AG04450 (cell line): ENCODE data around the gene CNOT8. TPM values are rescaled to one million over a fixed set of nuclear protein-coding genes. Genes with fewer than 3 reads are reported as not detected.

Experiments used
- CTCF ChIA-PET: fragments of 300-600, 350-600 bp; formaldehyde crosslinking; extraction: SDS; loops from one replicate; lab custom pipeline; 2022; ENCODE audit warnings: antibody characterized with exemption, inconsistent platforms; lab: Charles Lee
- POLR2A ChIA-PET: fragments of 350-600 bp; formaldehyde crosslinking; extraction: SDS; loops from one replicate; lab custom pipeline; 2021; ENCODE audit warnings: antibody characterized with exemption, inconsistent platforms; lab: Yijun Ruan, JAX
- DNase-seq: peaks from one replicate; pipeline ENCODE4 v3.0.0-alpha.2; 2011; ENCODE audit warnings: low read depth, low spot score
- H3K27ac ChIP-seq: one replicate; pipeline ENCODE4 v1.5.1; 2012; ENCODE audit warnings: low read depth, low read length, control low read depth
- H3K27me3 ChIP-seq: one replicate; pipeline ENCODE4 v1.6.0; 2012; ENCODE audit warnings: low read length; ENCODE audit not compliant: control insufficient read depth, insufficient read depth
- H3K4me3 ChIP-seq: 2 replicates; pipeline ENCODE4 v1.5.1; 2011; ENCODE audit warnings: mild to moderate bottlenecking, low read depth, low read length, control low read depth
- H3K9me3 ChIP-seq: 2 replicates; pipeline ENCODE4 v1.5.1; 2012; ENCODE audit warnings: low read length; ENCODE audit not compliant: control insufficient read depth, insufficient read depth
- polyA plus RNA-seq: library from polyadenylated mRNA; depleted of rRNA; stranded (reverse); fragments of >200 nt; gene quantifications from 2 replicates; pipeline ENCODE4 v1.2.3, GENCODE V29; 2011
- TF ChIP-seq, protein P1 (sequence below): IDR thresholded peaks from 2 replicates; pipeline ENCODE4 v1.5.1; 2011; ENCODE audit warnings: low read depth, low read length, control low read depth, inconsistent platforms

Gene CNOT8
- polyA plus RNA-seq, 1 experiment = 51.8 TPM

DNA sequence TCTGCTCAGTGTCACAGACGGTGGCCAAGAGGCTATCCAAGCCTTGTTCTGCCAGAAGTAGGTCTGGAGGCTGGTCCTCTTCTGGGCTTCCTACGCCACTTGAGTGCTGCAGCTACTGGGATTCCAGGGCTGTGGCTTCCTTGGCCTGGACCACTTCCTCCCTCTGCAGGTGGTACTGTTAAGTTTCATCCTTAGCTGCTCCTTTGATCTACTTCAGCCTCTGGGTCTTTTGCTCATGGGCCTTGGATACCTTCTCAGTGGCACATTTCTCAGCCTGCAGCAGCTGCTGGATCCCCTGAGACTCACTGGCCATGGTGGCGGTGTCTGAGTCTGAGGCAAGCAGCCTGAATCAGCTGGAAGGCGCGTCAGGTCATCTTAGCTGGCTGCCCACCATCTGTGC lies 10.3 kb downstream of the CNOT8 start:
- H3K27me3 ChIP-seq = no peaks in the 10 kb centered on the region
- DNase-seq = no peak
- no peaks in the 10 kb centered on the region for H3K9me3 ChIP-seq
- H3K4me3 ChIP-seq = no peak overlapping the region
- TF ChIP-seq, protein P1, sequence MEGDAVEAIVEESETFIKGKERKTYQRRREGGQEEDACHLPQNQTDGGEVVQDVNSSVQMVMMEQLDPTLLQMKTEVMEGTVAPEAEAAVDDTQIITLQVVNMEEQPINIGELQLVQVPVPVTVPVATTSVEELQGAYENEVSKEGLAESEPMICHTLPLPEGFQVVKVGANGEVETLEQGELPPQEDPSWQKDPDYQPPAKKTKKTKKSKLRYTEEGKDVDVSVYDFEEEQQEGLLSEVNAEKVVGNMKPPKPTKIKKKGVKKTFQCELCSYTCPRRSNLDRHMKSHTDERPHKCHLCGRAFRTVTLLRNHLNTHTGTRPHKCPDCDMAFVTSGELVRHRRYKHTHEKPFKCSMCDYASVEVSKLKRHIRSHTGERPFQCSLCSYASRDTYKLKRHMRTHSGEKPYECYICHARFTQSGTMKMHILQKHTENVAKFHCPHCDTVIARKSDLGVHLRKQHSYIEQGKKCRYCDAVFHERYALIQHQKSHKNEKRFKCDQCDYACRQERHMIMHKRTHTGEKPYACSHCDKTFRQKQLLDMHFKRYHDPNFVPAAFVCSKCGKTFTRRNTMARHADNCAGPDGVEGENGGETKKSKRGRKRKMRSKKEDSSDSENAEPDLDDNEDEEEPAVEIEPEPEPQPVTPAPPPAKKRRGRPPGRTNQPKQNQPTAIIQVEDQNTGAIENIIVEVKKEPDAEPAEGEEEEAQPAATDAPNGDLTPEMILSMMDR = no peak
- no peak overlapping the region for H3K27ac ChIP-seq
- CTCF ChIA-PET = interaction anchor here (0.6 kb wide), 1 partner anchor 267 kb away, joined by 3 read pairs; no protein-coding TSS in a partner anchor
- POLR2A ChIA-PET = no interaction called here

DNA sequence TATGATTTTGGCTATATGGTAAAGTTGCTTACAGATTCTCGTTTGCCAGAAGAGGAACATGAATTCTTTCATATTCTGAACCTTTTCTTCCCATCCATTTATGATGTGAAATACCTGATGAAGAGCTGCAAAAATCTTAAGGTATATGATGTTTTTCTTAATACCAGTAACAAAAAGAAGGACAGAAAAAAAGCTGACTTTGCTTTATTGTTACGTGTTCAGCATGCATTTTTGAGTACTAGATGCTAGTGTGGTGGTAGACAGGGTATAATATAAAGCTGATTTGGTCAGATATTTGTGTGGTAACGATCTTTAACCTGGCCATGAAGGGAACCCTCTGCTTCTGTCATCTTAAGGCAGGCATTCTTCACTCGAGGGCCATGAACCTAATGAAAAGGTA lies 13.3 kb downstream of the CNOT8 start:
- no peaks in the 10 kb centered on the region for H3K27me3 ChIP-seq
- no peak for DNase-seq
- H3K9me3 ChIP-seq = no peaks in the 10 kb centered on the region
- ChIA-PET POLR2A (no interaction called here), CTCF (interaction anchor here (1.0 kb wide), 1 partner anchor 12 kb away, joined by 3 read pairs; no protein-coding TSS in a partner anchor)
- TF ChIP-seq, protein P1 = no peak
- no peak overlapping the region for H3K27ac ChIP-seq
- no peak overlapping the region for H3K4me3 ChIP-seq

DNA sequence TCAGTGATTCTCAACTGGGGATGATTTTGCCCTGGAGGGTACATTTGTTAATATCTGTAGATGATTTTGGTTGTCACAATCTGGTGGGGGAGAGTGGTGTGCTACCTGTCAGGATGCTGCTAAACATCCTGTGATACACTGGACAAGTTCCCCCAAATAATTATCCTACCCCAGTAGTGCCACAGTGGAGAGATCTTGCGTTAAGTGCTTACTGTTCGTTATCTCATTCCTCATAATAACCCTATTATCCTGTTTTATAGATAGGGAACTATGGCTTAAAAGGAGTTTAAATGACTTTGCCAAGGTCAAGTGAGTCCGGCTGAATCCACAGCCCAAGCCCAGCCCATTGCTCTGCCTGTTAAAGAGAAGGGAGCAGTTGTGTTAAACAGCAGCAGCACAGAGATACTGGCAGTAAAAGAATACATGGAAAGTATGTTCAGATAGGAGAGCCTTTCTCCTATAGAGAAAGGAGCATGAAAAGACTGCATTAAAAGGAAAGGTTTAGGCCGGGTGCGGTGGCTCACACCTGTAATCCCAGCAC lies 15.4 kb downstream of the CNOT8 start:
- POLR2A ChIA-PET = no interaction called here
- Histone ChIP-seq H3K9me3 (peaks cover 11% of the 10 kb centered on the region), H3K27me3 (no peaks in the 10 kb centered on the region), H3K27ac (no peak overlapping the region), H3K4me3 (no peak overlapping the region)
- TF ChIP-seq, protein P1 = no peak
- no peak for DNase-seq
- CTCF ChIA-PET = no interaction called here

DNA sequence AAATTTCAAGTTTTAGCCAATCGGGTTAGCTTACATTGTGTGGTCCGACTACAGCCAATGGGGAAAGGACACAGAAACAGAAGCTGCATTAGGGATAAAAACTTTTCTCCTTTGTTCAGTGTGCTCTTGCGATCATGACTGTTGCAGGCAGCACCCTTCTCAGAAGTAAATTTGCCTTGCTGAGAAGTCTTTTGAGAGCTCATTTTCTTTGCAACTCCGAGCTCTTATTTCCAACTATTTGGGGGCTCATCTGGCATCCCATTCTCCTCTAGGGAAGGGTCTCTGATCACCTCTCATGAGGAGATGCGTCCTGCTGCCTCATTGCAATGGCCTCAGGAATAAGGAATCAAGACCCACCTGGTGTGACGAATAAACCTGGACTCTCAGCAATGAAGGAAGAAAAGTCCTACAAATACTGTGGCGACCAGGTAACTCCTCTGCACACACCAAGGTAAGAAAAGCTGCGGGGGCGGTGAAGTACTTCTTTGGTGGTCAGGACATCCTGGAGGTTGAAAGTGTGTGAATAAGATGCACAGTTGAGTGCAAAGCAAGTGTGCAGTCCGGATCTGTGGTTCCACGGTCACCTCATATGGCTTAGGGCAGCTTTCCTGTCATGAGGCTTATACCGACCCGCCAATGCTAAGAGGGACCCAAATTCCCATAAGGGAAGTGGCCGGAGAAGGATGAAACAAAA lies 20.4 kb downstream of the CNOT8 start:
- H3K4me3 ChIP-seq = no peak overlapping the region
- POLR2A ChIA-PET = no interaction called here
- peaks cover 19% of the 10 kb centered on the region for H3K9me3 ChIP-seq
- CTCF ChIA-PET = no interaction called here
- DNase-seq = no peak
- no peaks in the 10 kb centered on the region for H3K27me3 ChIP-seq
- TF ChIP-seq, protein P1 = no peak
- no peak overlapping the region for H3K27ac ChIP-seq

DNA sequence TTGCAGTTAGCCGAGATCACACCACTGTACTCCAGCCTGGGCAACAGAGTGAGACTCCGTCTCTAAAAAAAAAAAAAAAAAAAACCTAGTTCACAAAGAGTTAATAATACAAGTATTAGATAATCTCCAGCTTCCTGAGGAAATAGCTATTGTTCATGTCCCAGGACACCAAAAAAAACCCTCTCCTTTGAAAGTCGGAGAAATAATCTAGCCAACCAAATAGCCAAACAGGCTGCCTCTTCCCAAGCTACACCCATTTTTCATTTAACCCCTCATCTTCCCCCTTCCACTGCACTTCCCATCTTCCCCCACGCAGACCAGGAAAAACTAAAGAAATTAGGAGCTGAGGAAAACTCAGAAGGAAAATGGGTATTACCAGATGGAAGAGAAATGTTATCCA lies 23.6 kb downstream of the CNOT8 start:
- DNase-seq = no peak
- ChIA-PET POLR2A (no interaction called here), CTCF (no interaction called here)
- H3K4me3 ChIP-seq = no peak overlapping the region
- H3K27ac ChIP-seq = no peak overlapping the region
- TF ChIP-seq, protein P1 = no peak
- no peaks in the 10 kb centered on the region for H3K27me3 ChIP-seq
- H3K9me3 ChIP-seq = peaks cover 29% of the 10 kb centered on the region
